Neural cell (in vitro differentiated cells): ENCODE results near the gene MT1HL1. TPM values are rescaled to one million over a fixed set of nuclear protein-coding genes. Genes with fewer than 3 reads are reported as not detected.

ENCODE experiments used
- H2AFZ ChIP-seq: fragments of 200-600, 300-800 bp; sonication (generic), shearing (Covaris generic); 2 replicates; pipeline ENCODE4 v1.6.0; 2014; ENCODE audit warnings: low read depth, mild to moderate bottlenecking, antibody characterized with exemption, low read length, moderate library complexity
- H3F3A ChIP-seq: fragments of 200-600 bp; shearing (Covaris generic); 2 replicates; pipeline ENCODE4 v1.6.1; 2016; ENCODE audit warnings: mild to moderate bottlenecking, moderate library complexity, mixed read lengths, antibody characterized with exemption, low read length; ENCODE audit not compliant: insufficient read depth, poor library complexity, severe bottlenecking
- H3K27ac ChIP-seq: fragments of 200-600, 300-800 bp; sonication (generic), shearing (Covaris generic); 2 replicates; pipeline ENCODE4 v1.5.1; 2014; ENCODE audit warnings: mild to moderate bottlenecking, low read length, moderate library complexity
- H3K27me3 ChIP-seq: fragments of 300-800, 200-600 bp; sonication (generic), shearing (Covaris generic); 2 replicates; pipeline ENCODE4 v1.6.0; 2014; ENCODE audit warnings: mild to moderate bottlenecking, low read depth, low read length, moderate library complexity; ENCODE audit not compliant: insufficient read depth
- H3K36me3 ChIP-seq: fragments of 300-800, 200-600 bp; sonication (generic), shearing (Covaris generic); 2 replicates; pipeline ENCODE4 v1.5.1; 2014; ENCODE audit warnings: mild to moderate bottlenecking, antibody characterized with exemption, low read length, moderate library complexity; ENCODE audit not compliant: insufficient read depth
- H3K4me2 ChIP-seq: fragments of 300-800, 200-600 bp; sonication (generic), shearing (Covaris generic); 2 replicates; pipeline ENCODE4 v1.6.0; 2014; ENCODE audit warnings: mild to moderate bottlenecking, low read length
- H3K4me3 ChIP-seq: fragments of 300-800, 200-600 bp; sonication (generic), shearing (Covaris generic); 2 replicates; pipeline ENCODE4 v1.5.1; 2014; ENCODE audit warnings: mild to moderate bottlenecking, low read length, moderate library complexity
- H3K79me2 ChIP-seq: fragments of 200-600 bp; shearing (Covaris generic); replicated peaks from 2 replicates; pipeline ENCODE4 v1.6.0; 2014; ENCODE audit warnings: mild to moderate bottlenecking, low read length, moderate library complexity; ENCODE audit not compliant: insufficient read depth
- H3K9ac ChIP-seq: fragments of 300-800, 200-600 bp; sonication (generic), shearing (Covaris generic); 2 replicates; pipeline ENCODE4 v1.6.1; 2016; ENCODE audit warnings: mild to moderate bottlenecking, low read length, mixed read lengths
- H3K9me2 ChIP-seq: fragments of 200-600 bp; shearing (Covaris generic); 2 replicates; pipeline ENCODE4 v1.6.1; 2016; ENCODE audit warnings: mild to moderate bottlenecking, low read length, mixed read lengths; ENCODE audit not compliant: insufficient read depth
- H3K9me3 ChIP-seq: fragments of 200-600, 300-800 bp; sonication (generic), shearing (Covaris generic); 2 replicates; pipeline ENCODE4 v1.6.1; 2016; ENCODE audit warnings: mild to moderate bottlenecking, mixed run types, low read length, moderate library complexity, mixed read lengths
- H4K20me1 ChIP-seq: fragments of 200-600 bp; shearing (Covaris generic); 2 replicates; pipeline ENCODE4 v1.6.1; 2016; ENCODE audit warnings: mild to moderate bottlenecking, mixed run types; ENCODE audit not compliant: insufficient read depth
- EP300 ChIP-seq: fragments of 450-650 bp; conservative IDR thresholded peaks from 2 replicates; pipeline ENCODE4 v1.6.1; 2014; ENCODE audit warnings: antibody characterized with exemption, mild to moderate bottlenecking, moderate library complexity; ENCODE audit not compliant: poor library complexity, severe bottlenecking
- EZH2 ChIP-seq: fragments of 200-600, 300-800 bp; shearing (Covaris generic), sonication (generic); IDR thresholded peaks from 2 replicates; pipeline ENCODE4 v1.6.1; 2014; ENCODE audit warnings: antibody characterized with exemption, low read length, borderline replicate concordance, mild to moderate bottlenecking; ENCODE audit not compliant: insufficient read depth, poor library complexity, severe bottlenecking
- MXI1 ChIP-seq: fragments of 450-650 bp; conservative IDR thresholded peaks from 2 replicates; pipeline ENCODE4 v1.6.1; 2014; ENCODE audit warnings: antibody characterized with exemption, mild to moderate bottlenecking; ENCODE audit not compliant: poor library complexity, severe bottlenecking
- POLR2AphosphoS5 ChIP-seq: IDR thresholded peaks from 2 replicates; pipeline ENCODE4 v1.6.1; 2012
- RAD21 ChIP-seq: fragments of 450-650 bp; conservative IDR thresholded peaks from 2 replicates; pipeline ENCODE4 v1.6.1; 2014; ENCODE audit warnings: antibody characterized with exemption, mild to moderate bottlenecking, moderate library complexity
- SMC3 ChIP-seq: fragments of 450-650 bp; conservative IDR thresholded peaks from 2 replicates; pipeline ENCODE4 v1.6.1; 2014; ENCODE audit warnings: antibody characterized with exemption, mild to moderate bottlenecking, moderate library complexity; ENCODE audit not compliant: poor library complexity
- TAF1 ChIP-seq: IDR thresholded peaks from 2 replicates; pipeline ENCODE4 v1.6.1; 2012; ENCODE audit warnings: low read depth
- polyA plus RNA-seq: library from polyadenylated mRNA; depleted of rRNA; stranded (reverse); fragments of >200 nt; gene quantifications from 2 replicates; pipeline ENCODE4 v1.2.3, GENCODE V29; 2014
- TF ChIP-seq, protein P1 (sequence below): fragments of 450-650 bp; IDR thresholded peaks from 2 replicates; pipeline ENCODE4 v1.5.1; 2014; ENCODE audit warnings: antibody characterized with exemption, mild to moderate bottlenecking, moderate library complexity; ENCODE audit not compliant: poor library complexity, severe bottlenecking
- TF ChIP-seq, protein P2 (sequence below): IDR thresholded peaks from 2 replicates; pipeline ENCODE4 v1.6.1; 2012; ENCODE audit warnings: borderline replicate concordance

MT1HL1 gene
- polyA plus RNA-seq, 1 donor from 2014 or later, result not detected

DNA sequence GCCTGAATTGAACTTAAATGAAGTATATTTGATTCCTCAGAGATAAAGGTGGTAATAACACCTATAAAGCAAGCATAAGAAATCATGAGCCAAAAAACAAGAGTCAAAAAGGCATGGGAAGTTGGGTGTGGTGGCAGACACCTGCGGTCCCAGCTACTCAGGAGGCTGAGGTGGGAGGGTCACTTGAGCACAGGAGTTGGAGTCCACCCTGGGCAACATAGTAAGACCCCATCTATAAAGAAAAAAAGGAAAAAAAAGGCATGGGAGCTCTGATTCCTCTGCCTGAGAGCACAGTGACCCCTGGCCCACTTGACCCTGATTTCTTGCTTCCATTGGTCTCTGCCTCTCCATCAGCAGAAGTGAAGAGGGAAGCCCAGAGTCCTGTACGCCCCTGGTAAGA is 40.3 kb downstream of the MT1HL1 start:
- no peaks in the 10 kb centered on the region for H4K20me1 ChIP-seq
- H3K27ac ChIP-seq, result no peak overlapping the region
- H2AFZ ChIP-seq, result no peak overlapping the region
- no peaks in the 10 kb centered on the region for H3K36me3 ChIP-seq
- TF ChIP-seq TAF1 (no peak), EP300 (no peak), EZH2 (no peak), SMC3 (no peak), POLR2AphosphoS5 (no peak), RAD21 (no peak), MXI1 (no peak)
- TF ChIP-seq, protein P1, sequence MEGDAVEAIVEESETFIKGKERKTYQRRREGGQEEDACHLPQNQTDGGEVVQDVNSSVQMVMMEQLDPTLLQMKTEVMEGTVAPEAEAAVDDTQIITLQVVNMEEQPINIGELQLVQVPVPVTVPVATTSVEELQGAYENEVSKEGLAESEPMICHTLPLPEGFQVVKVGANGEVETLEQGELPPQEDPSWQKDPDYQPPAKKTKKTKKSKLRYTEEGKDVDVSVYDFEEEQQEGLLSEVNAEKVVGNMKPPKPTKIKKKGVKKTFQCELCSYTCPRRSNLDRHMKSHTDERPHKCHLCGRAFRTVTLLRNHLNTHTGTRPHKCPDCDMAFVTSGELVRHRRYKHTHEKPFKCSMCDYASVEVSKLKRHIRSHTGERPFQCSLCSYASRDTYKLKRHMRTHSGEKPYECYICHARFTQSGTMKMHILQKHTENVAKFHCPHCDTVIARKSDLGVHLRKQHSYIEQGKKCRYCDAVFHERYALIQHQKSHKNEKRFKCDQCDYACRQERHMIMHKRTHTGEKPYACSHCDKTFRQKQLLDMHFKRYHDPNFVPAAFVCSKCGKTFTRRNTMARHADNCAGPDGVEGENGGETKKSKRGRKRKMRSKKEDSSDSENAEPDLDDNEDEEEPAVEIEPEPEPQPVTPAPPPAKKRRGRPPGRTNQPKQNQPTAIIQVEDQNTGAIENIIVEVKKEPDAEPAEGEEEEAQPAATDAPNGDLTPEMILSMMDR, result no peak
- TF ChIP-seq, protein P2, sequence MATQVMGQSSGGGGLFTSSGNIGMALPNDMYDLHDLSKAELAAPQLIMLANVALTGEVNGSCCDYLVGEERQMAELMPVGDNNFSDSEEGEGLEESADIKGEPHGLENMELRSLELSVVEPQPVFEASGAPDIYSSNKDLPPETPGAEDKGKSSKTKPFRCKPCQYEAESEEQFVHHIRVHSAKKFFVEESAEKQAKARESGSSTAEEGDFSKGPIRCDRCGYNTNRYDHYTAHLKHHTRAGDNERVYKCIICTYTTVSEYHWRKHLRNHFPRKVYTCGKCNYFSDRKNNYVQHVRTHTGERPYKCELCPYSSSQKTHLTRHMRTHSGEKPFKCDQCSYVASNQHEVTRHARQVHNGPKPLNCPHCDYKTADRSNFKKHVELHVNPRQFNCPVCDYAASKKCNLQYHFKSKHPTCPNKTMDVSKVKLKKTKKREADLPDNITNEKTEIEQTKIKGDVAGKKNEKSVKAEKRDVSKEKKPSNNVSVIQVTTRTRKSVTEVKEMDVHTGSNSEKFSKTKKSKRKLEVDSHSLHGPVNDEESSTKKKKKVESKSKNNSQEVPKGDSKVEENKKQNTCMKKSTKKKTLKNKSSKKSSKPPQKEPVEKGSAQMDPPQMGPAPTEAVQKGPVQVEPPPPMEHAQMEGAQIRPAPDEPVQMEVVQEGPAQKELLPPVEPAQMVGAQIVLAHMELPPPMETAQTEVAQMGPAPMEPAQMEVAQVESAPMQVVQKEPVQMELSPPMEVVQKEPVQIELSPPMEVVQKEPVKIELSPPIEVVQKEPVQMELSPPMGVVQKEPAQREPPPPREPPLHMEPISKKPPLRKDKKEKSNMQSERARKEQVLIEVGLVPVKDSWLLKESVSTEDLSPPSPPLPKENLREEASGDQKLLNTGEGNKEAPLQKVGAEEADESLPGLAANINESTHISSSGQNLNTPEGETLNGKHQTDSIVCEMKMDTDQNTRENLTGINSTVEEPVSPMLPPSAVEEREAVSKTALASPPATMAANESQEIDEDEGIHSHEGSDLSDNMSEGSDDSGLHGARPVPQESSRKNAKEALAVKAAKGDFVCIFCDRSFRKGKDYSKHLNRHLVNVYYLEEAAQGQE, result no peak
- no peak overlapping the region for H3K4me2 ChIP-seq
- H3K9me2 ChIP-seq, result no peaks in the 10 kb centered on the region
- H3F3A ChIP-seq, result no peaks in the 10 kb centered on the region
- H3K79me2 ChIP-seq, result no peaks in the 10 kb centered on the region
- no peaks in the 10 kb centered on the region for H3K9me3 ChIP-seq
- no peak overlapping the region for H3K9ac ChIP-seq
- H3K27me3 ChIP-seq, result no peaks in the 10 kb centered on the region
- H3K4me3 ChIP-seq, result no peak overlapping the region

DNA sequence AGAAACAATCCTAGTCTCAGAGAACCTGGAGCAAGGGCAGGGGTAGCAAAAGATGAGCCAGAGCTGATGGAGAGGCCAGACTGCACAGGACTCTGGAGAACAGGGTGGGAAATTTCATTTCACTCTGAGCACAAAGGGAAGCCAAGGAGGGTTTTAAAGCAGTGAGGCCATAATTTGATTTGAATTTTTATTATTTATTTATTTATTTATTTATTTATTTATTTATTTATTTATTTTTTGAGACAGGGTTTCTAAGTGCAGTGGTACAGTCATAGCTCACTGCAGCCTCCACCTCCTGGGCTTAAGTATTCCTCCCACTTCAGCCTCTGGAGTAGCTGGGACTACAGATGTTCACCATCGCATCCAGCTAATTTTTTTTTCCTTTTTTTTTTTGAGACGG is 45.1 kb downstream of the MT1HL1 start:
- Histone ChIP-seq H3K27me3 (no peaks in the 10 kb centered on the region), H3K27ac (no peak overlapping the region), H3K4me2 (no peak overlapping the region), H3K9me3 (no peaks in the 10 kb centered on the region), H3K79me2 (no peaks in the 10 kb centered on the region), H3K9ac (no peak overlapping the region), H3K4me3 (no peak overlapping the region), H4K20me1 (no peaks in the 10 kb centered on the region), H2AFZ (no peak overlapping the region), H3F3A (no peaks in the 10 kb centered on the region), H3K36me3 (no peaks in the 10 kb centered on the region), H3K9me2 (no peaks in the 10 kb centered on the region)
- TF ChIP-seq MXI1, result no peak
- TF ChIP-seq SMC3, result no peak
- no peak for TF ChIP-seq POLR2AphosphoS5
- no peak for TF ChIP-seq EP300
- TF ChIP-seq, protein P2, result no peak
- TF ChIP-seq, protein P1, result no peak
- TF ChIP-seq RAD21, result no peak
- TF ChIP-seq TAF1, result no peak
- TF ChIP-seq EZH2, result no peak
